ENCODE data around the gene ANXA10. TPM values are rescaled to one million over a fixed set of nuclear protein-coding genes. Genes with fewer than 3 reads are reported as not detected.

Gene ANXA10
- total and polyA plus RNA-seq, 2 of the 8 experiments (the other 6 are each of a cell fraction or from before 2014, with no cell fraction given): not detected

DNA sequence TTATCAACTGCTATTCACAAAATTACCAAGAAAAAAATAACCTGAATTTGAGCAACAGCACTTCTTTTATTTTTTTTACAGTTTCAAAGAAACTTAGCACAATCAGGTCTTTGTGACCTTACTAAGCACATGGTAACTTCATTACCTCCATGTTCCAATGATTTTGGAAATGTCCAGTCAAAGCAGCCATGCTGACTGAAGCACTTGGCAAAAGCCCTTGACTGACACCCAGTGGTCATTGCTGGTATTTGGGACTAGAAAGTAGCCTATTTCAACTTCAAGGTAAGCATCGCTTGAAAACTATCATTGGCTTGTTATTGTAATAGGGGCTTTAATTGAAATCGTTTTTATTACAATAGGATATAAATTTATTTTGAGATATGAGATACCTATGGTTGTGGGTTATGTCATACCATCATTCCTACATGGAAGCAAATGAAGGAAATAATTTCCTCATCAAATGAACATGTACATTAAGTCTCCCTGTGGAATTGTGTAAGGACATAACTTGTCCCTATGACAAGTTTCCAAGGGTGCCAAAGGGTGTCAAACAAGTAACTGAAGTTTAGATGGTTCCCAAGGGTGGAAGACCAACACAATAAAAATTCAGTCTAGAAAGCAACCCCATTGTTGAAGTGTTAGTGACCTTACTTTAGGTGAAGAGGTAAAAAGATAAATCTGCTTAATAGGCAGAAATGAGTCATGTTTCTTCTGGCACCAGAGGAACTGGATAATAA lies 15.2 kb upstream of the ANXA10 start:
- POLR2A ChIA-PET (ENCODE audit: partially characterized antibody): no interaction called here
- TF ChIP-seq, protein P1, sequence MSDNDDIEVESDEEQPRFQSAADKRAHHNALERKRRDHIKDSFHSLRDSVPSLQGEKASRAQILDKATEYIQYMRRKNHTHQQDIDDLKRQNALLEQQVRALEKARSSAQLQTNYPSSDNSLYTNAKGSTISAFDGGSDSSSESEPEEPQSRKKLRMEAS (IDR thresholded peaks at IDR 0.05): 0 out of 2 replicates have a peak, but pooled peaks have one; percentile 30
- TF ChIP-seq HDAC2 (IDR thresholded peaks at IDR 0.05; ENCODE audit: borderline replicate concordance in 1 of 2, low read depth in 2 of 2, low read length in 2 of 2): no peak
- no peak for TF ChIP-seq CBX5 (IDR thresholded peaks at IDR 0.05; ENCODE audit: low read depth, low read length)
- no peak for TF ChIP-seq CREB1 (IDR thresholded peaks at IDR 0.05)
- peak; percentile 97 to 98 for TF ChIP-seq RAD21 (IDR thresholded peaks at IDR 0.05 in 1 of 2, conservative IDR thresholded peaks at IDR 0.05 in 1 of 2; ENCODE audit: low read depth in 2 of 2, low read length in 2 of 2)
- no peak for TF ChIP-seq SAP30 (IDR thresholded peaks at IDR 0.05; ENCODE audit: insufficient read depth, insufficient replicate concordance, low read length)
- no peak for TF ChIP-seq SUZ12 (IDR thresholded peaks at IDR 0.05; ENCODE audit: low read length)
- TF ChIP-seq MAFK (IDR thresholded peaks at IDR 0.05; ENCODE audit: low read depth, low read length): no peak
- no peak for TF ChIP-seq RFX5 (IDR thresholded peaks at IDR 0.05; ENCODE audit: borderline replicate concordance, low read depth, low read length)

More for the DNA sequence above, 15.2 kb upstream of the ANXA10 start:
- no peak overlapping the region for H2BK120ac ChIP-seq (replicated peaks; ENCODE audit: low read depth, low read length)
- no peaks in the 10 kb centered on the region for H3K79me1 ChIP-seq (ENCODE audit: low read depth, low read length)
- CTCF ChIA-PET (ENCODE audit: partially characterized antibody): interaction anchor here (1.0 kb wide), 2 partner anchors 13 to 435 kb away, joined by 3 to 4 read pairs; no protein-coding TSS in a partner anchor
- no peak overlapping the region for H3K14ac ChIP-seq (ENCODE audit: insufficient read length)
- H3K18ac ChIP-seq (ENCODE audit: extremely low read depth, low read length): no peak overlapping the region
- H2AFZ ChIP-seq (ENCODE audit: low read length): no peak overlapping the region
- H3K27ac ChIP-seq (ENCODE audit: low read depth, low read length): no peak overlapping the region
- H3K4ac ChIP-seq (replicated peaks; ENCODE audit: insufficient read length, low read depth, low read length): no peak overlapping the region
- no peak overlapping the region for H4K8ac ChIP-seq (ENCODE audit: extremely low read depth, insufficient read depth, low read length)
- 32% methylated on average over 2 of the region's 2 CpGs; no CpG with 5 or more reads in 1 of the 2 experiments for WGBS, 2 experiments (ENCODE audit: extremely low coverage in 1 of 2, insufficient coverage in 1 of 2, insufficient read length in 1 of 2, insufficient replicate concordance in 2 of 2, low coverage in 1 of 2, low lambda C conversion rate in 2 of 2, missing lambda C conversion rate in 1 of 2)
- H4K5ac ChIP-seq (ENCODE audit: insufficient read length, low read depth, low read length): no peak overlapping the region
- peak; percentile 86 for FAIRE-seq
- H3K9me3 ChIP-seq (ENCODE audit: insufficient read depth in 2 of 2, low read depth in 1 of 2, low read length in 1 of 2): no peaks in the 10 kb centered on the region
- H3K79me2 ChIP-seq (ENCODE audit: control insufficient read depth in 1 of 2, insufficient read depth in 2 of 2, low read length in 2 of 2): no peaks in the 10 kb centered on the region
- H3K9ac ChIP-seq (replicated peaks in 1 of 4; ENCODE audit: extremely low read depth in 1 of 4, low read depth in 3 of 4, low read length in 3 of 4): no peak overlapping the region
- H3K27me3 ChIP-seq (replicated peaks in 1 of 4; ENCODE audit: control insufficient read depth in 3 of 4, extremely low read depth in 1 of 4, insufficient read depth in 3 of 4, low read length in 3 of 4): no peaks in the 10 kb centered on the region
- H2BK12ac ChIP-seq (ENCODE audit: low read depth, low read length): no peak overlapping the region
- no peak overlapping the region for H4K91ac ChIP-seq (replicated peaks; ENCODE audit: insufficient read length, low read length)
- H3K4me2 ChIP-seq (ENCODE audit: insufficient read depth in 1 of 2, low read depth in 2 of 2, low read length in 2 of 2): no peak overlapping the region
- H3K36me3 ChIP-seq (ENCODE audit: control insufficient read depth in 2 of 4, insufficient read depth in 4 of 4, low read length in 3 of 4): no peaks in the 10 kb centered on the region
- H3K56ac ChIP-seq (replicated peaks; ENCODE audit: insufficient read length, low read depth, low read length): no peak overlapping the region
- H2BK5ac ChIP-seq (ENCODE audit: low read depth, low read length): no peak overlapping the region
- peak; percentile 36 to 84 for DNase-seq (ENCODE audit: low read depth in 1 of 2, low spot score in 2 of 2)
- H3K4me1 ChIP-seq (replicated peaks in 1 of 4; ENCODE audit: control insufficient read depth in 3 of 4, insufficient read depth in 4 of 4, low read length in 3 of 4): no peaks in the 10 kb centered on the region
- no peak overlapping the region for H2BK15ac ChIP-seq (ENCODE audit: low read length)
- H4K20me1 ChIP-seq (replicated peaks in 1 of 2; ENCODE audit: control insufficient read depth in 1 of 2, insufficient read depth in 2 of 2, low read length in 2 of 2): no peaks in the 10 kb centered on the region
- no peak overlapping the region for H3K23ac ChIP-seq (ENCODE audit: insufficient read length)
- H3K23me2 ChIP-seq (ENCODE audit: low read depth, low read length): no peaks in the 10 kb centered on the region
- H3K4me3 ChIP-seq (ENCODE audit: extremely low read depth in 1 of 4, insufficient read depth in 2 of 4, low read depth in 3 of 4, low read length in 4 of 4): no peak overlapping the region
- no peak overlapping the region for H2BK20ac ChIP-seq (ENCODE audit: low read length)
- no peak overlapping the region for H2AK5ac ChIP-seq (ENCODE audit: low read depth, low read length)

Measured in H1 (cell line).